HTERT RPE-1 (cell line): ENCODE measurements around the gene CDH18.
"Not testable (repeated sequence)": the region's sequence is repeated elsewhere in the genome, so short reads cannot be mapped to it uniquely, and the experiment has no call there.

ENCODE experiments used
- in situ Hi-C: fragments of 300-500 bp; cut with MboI; formaldehyde crosslinking; loops from 4 replicates; pipeline ENCODE4 v1.14.3; 2020; ENCODE audit warnings: low sequenced_read_pairs

CDH18 gene

DNA sequence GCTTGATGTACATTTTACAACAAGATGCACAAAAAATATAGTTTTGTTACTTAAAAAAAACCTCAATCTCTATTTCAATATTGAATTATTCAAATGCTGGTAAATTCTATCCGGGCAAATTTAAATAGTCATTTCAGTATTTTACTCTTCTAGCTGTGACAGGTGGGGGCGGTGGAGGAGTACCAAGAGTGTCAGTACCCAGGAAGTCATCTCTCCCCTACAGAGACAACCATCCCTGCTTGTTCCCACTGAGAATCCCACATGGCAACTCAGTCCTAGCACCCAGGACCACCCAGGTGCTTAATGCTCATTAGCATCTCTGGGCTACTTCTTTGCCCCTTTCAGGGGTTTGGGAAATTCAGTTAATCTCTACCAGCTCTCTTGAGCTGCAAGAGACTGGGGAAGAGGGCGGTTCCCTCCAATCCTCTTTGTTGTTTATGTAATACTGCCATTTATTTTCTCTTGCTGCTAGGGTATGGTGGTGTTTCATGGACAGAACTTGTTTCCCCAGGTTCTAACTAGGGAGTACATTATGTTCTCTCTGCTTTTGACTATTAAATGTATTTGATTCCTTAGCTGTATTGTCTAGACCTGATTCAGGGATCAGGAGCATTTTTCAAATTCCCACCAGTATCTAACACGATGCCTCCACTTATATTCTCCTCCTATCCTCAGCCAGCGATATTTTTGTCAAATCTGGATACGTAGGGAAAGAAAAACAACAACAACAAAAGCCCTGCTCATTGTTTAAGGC lies 122.5 kb downstream of the CDH18 start:
- in situ Hi-C loops, result no loop called here

DNA sequence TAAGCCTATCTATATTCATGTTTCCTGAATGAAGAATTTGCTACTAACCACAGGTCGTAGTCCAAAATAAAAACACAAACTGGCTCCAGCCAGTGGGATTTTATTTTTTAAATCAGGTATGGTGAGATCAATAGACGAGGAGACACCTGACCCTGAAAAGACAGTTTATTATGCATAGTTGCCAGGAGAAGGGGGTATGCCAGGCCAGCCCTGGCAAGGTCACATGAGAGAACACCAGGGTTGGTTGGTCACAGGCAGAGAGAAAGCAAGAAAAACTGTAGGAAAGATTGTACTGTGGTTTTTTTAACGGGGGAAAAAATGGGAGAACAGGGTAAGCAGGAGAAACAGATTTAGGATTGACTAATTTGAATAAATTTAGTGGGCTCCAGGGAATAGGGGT lies 125.3 kb downstream of the CDH18 start:
- in situ Hi-C loops, result no loop called here

- in situ Hi-C loops, result no loop called here
Measured at GRCh38 chr5:19859020-19859419, 129.0 kb downstream of the CDH18 start.

DNA sequence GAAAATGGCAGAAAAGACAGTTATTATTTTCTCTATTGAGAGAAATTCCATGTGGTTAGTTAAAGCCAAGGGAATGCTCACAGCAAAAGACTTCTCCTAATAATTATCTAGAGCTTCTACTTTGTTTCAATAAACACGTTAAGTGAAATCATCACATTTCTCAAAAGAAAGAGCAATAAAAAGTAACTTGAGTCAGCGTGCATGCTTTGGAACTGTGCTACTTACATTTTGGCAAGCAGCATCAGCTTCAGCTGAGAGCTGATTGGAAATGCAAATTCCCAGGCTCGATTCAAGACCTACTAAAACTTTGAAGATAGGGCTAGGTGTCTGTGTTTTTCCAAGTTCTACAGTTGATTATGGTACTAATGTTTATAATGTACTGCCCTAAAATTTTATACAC lies 132.1 kb downstream of the CDH18 start:
- in situ Hi-C loops, result no loop called here

- in situ Hi-C loops, result no loop called here
Measured at GRCh38 chr5:19855453-19855852, 132.5 kb downstream of the CDH18 start.

- in situ Hi-C loops, result no loop called here
Measured at GRCh38 chr5:19855031-19855430, 133.0 kb downstream of the CDH18 start.

DNA sequence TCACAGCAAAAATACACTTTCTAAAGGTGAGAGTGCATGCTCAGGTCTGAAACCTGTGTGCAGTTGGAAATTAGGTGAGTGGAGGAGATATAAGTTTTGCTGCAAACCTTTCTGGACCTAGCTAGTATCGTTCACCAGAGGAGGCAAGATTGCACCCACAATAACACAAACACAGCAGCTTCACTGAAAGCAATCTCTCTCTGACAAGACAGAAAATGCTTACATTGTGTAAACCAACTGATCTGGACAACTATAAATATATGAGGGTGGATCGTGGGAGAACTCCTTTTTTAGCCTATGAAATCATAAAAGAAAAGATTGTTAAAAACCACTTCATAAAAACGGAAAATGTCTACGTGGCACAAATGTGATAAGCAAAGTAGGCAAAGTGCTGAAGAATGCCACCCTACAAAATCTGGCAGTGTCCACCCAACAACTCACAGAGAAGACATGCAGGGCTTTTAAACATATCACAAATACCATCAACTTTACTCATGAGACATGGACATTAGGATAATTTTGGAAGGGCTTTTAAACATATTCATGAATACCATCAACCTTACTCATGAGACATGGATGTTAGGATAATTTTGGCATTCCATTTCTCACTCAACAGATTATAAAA lies 134.3 kb downstream of the CDH18 start:
- in situ Hi-C loops, result no loop called here

GRCh38 chr5:19837536-19838174 lies 150.3 kb downstream of the CDH18 start:
- in situ Hi-C loops, result no loop called here

GRCh38 chr5:19835442-19835841 lies 152.6 kb downstream of the CDH18 start:
- in situ Hi-C loops, result no loop called here

GRCh38 chr5:19812720-19813119 lies 175.3 kb downstream of the CDH18 start:
- in situ Hi-C loops, result not testable (repeated sequence)

- in situ Hi-C loops, result no loop called here
Measured at GRCh38 chr5:19806756-19807155, 181.2 kb downstream of the CDH18 start.

DNA sequence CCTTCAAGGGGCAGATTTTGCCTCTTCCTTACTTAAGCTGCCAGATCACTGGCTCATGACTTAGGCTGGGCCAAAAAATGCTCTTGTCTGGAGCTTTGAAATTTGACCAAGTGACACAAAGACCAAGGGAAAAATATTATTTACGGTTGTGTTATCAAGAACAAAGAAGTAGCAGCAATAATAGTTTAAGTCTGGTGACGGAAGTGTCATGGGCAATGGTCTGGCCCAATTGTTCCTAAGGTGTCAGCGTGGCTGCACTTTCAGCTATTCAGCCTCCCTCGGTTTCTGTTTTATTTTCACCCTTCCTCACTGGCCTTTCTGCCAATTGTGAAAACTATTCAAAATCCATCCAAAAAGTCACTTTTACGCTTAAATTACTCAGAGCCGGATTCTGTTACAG lies 185.3 kb downstream of the CDH18 start:
- in situ Hi-C loops, result no loop called here

- in situ Hi-C loops, result no loop called here
Measured at GRCh38 chr5:19795218-19795617, 192.8 kb downstream of the CDH18 start.

GRCh38 chr5:19790829-19791466 lies 197.1 kb downstream of the CDH18 start:
- in situ Hi-C loops, result no loop called here

- in situ Hi-C loops, result no loop called here
Measured at GRCh38 chr5:19782566-19782965, 205.4 kb downstream of the CDH18 start.

DNA sequence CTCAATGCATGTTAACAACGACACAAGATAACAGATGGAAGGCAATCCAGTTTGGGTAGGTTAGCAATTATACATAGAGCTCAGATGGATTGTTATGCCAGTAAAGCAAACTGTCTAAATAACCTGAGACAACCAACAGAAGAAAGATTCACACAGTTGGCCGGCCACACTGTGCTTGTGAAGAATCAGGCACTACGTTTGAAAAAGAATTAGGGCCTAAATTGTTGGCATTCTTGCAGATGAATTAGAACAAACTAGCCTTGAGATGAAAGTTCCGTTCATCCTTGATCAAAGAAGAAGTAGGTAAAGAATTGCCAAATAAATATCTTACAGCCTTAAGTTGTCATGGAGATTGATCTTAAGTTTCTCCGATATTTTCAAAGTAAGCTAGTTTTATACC lies 210.6 kb downstream of the CDH18 start:
- in situ Hi-C loops, result no loop called here

- in situ Hi-C loops, result not testable (repeated sequence)
Measured at GRCh38 chr5:19776886-19777285, 211.1 kb downstream of the CDH18 start.

DNA sequence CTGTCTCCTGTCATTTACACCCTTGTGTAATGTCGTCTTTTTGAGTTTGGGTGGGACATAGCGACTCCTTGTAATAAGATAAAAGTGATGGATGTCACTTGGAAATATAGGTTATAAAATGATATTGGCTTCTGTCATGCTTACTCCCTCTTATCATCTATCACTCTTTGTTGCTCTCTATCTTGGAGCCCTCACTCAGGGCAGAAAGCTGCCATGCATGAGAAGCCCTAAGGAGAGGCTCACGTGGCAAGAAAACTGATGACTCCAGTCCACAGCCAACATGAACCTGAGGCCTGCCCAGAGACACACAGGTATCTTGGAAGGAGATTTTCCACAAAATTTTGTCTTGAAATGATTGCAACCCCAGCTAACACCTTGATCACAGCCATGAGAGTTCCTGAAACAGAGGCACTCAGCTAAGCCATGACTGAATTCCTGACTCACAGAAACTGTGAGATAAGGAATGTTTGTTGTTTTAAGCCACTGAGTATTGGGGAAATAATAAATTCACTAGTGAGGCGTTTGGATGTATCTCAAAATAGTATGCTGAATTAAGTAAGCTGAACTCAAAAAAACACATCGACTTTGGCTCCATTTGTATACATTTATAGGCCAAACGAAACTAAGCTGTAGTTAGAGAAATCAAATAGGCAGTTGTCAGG lies 216.7 kb downstream of the CDH18 start:
- in situ Hi-C loops, result no loop called here

DNA sequence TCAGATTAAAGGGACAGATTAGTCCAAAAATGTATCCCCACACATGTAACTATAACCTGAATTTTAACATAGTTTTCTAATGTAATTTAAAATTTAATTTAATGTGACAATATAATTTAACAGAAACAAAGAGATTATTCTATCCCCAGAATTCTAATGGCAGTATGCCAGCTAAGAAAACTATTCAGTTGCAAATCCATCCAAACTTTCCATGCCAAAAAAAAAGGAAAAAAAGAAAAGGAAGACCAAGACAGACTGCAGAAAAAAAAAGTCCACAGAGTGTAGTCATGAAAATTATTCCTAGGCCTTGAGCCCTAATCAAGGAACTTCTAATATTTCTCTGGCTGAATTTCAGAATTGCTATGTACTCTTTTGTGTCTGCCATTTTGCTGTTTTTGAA lies 217.6 kb downstream of the CDH18 start:
- in situ Hi-C loops, result no loop called here

- in situ Hi-C loops, result no loop called here
Measured at GRCh38 chr5:19767987-19768386, 220.0 kb downstream of the CDH18 start.

DNA sequence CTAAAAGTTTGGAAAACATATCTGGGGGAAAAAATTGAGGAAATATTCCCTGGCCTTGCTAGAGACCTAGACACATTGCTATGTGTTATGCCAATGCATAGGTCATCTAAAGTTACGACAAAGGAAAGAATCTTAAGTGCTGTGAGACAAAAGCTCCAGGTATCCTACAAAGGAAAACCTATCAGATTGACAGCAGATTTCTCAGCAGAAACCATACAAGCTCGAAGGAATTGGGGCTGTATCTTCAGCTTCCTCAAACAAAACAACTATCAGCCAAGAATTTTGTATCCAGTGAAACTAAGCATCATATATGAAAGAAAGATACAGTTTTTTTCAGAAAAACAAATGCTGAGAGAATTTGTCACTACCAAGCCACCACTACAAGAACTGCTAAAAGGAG lies 234.4 kb downstream of the CDH18 start:
- in situ Hi-C loops, result no loop called here
